Raji (cell line): Measurements from ENCODE around the gene PARP8.

ENCODE experiments used
- POLR2A ChIP-seq: IDR thresholded peaks from 2 replicates; pipeline ENCODE4 v1.6.1; 2011; ENCODE audit warnings: low read depth, low read length, control low read depth; ENCODE audit not compliant: insufficient read depth

PARP8 gene

GRCh38 chr5:50800410-50800809, 134.0 kb downstream of the PARP8 start:
- TF ChIP-seq POLR2A = no peak

DNA sequence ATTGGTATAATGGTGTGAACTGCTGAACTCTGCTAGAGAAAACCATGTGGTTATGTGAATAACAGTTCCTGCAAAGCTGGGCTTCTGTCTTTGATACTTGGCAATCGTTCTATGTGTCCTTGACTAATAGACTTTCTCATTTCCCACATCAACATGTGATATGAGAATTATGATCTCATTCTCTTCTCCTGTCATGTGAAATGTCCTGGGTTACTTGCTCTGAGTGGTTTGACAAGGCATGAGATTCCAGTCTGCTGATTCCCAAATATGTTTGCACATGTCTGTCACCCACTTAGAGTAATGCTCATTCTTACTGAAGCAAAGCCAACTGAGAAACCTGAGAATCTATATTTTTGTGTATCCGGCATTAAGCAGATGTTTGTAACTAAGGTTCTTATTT, 141.2 kb downstream of the PARP8 start:
- TF ChIP-seq POLR2A = no peak

DNA sequence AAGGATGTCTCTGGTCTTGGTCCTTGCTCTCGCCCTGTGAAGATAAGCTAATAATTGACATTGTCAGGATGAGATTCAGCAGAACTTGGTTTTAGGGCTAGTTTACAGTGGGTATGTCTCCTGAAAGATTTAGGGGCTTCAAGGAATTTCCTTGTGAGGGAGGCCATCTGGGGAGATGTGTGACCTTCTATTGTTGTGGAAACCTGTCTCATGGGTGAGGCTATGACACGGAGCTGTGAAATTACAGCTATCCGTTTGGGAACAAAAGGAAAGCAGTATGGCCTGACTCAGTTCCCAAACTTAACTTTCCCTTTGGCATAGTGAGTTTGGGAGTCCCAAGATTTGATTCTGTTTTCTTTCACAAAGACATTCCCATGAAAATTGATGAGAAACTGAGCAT, 142.0 kb downstream of the PARP8 start:
- no peak for TF ChIP-seq POLR2A

- no peak for TF ChIP-seq POLR2A
These were observed 147.3 kb downstream of the PARP8 start for GRCh38 chr5:50813691-50814090.

DNA sequence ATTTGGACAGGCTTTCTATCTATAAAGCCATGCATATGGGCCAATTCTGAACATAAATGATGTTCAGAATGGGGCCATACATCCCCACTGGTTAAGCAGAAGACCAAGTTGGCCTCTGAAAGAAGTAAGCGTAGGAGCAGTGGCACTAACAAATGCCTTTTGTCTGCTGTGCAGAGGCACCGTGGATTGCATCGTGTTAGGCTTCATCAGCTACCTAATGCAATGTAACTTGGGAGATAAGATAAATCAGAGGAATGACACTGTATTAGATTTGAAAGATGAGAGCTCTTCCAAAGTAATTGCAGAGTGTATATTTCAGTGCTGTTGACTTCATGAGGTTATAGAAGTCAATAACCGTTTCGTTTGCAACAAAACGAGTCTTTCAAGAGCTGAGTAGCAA, 148.1 kb downstream of the PARP8 start:
- TF ChIP-seq POLR2A = no peak

- no peak for TF ChIP-seq POLR2A
These were observed 155.6 kb downstream of the PARP8 start for GRCh38 chr5:50822046-50822445.

DNA sequence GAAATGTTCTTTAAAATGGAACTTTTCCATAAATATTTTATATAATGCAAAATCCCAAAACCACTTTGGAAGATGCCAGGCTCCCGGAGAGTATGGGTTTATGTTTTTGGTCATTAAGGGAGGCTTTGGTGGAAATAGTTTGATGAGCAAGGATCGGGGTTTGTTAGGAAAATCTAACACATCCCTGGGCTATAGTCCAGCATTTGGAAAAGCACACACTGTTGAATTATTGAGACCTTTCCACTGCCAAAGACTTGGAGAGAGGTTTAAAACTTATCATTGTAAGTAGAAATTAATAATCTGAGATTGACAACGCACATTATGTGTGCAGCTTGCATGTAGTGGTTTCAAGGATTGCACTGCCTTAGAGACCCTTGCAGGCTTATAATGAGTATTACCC, 156.3 kb downstream of the PARP8 start:
- TF ChIP-seq POLR2A = no peak

- TF ChIP-seq POLR2A = no peak
These were observed 157.1 kb downstream of the PARP8 start for GRCh38 chr5:50823568-50823967.

- no peak for TF ChIP-seq POLR2A
These were observed 157.7 kb downstream of the PARP8 start for GRCh38 chr5:50824109-50824508.

DNA sequence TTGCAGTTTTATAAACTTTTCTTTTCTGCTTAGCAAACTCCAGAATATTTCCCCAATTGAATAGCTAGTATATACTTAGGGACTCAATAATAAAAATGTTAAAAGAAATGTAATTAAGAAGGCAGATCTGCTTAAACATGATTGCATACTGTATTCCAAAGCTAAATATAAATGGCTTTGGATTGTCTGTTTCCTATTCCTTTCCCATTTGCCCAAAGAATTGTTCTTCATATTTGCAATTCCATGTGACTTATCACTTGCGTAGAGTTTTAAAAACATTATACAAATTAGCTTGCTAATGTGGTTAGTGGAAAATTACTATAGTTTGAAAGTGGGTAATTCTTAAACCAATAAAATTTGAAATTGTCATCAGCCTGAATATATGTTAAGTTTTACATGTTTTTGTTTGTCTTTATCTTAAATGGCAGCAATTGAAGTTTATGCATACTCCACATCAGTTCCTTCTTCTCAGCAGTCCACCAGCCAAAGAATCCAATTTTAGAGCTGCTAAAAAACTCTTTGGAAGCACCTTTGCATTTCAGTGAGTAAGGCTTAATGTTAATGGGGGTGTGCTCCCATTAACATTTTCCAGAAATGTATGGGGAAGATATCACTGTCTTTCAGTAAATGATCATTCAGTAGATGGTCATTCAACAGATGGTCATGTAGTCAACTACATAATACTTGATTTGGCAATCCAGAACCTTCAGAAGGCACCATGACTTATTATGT, 161.2 kb downstream of the PARP8 start:
- TF ChIP-seq POLR2A = no peak

- TF ChIP-seq POLR2A = no peak
These were observed 162.6 kb downstream of the PARP8 start for GRCh38 chr5:50829023-50829422.

- no peak for TF ChIP-seq POLR2A
These were observed 166.3 kb downstream of the PARP8 start for GRCh38 chr5:50832657-50833284.

GRCh38 chr5:50836356-50836755, 169.9 kb downstream of the PARP8 start:
- TF ChIP-seq POLR2A = no peak

DNA sequence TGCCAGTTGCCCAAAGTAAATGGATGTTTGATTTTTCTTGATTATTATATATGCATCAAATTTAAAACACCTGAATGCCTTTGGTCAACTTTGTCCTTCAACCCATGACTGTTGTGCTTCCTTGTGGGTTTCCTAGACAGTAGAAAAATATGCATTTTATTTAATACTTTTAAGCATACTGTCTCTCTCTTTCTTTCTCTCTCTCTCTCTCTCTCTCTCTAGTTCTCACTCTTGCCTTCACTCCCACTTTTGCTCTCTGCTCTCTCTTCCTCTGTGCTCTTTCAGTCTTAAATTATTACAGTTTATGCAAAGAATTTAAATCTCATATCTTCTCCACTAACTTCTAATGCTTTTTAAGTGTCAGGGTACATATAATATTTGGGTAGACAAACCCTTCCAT, 173.0 kb downstream of the PARP8 start:
- TF ChIP-seq POLR2A = no peak

GRCh38 chr5:50843091-50843490, 176.7 kb downstream of the PARP8 start:
- TF ChIP-seq POLR2A = no peak

DNA sequence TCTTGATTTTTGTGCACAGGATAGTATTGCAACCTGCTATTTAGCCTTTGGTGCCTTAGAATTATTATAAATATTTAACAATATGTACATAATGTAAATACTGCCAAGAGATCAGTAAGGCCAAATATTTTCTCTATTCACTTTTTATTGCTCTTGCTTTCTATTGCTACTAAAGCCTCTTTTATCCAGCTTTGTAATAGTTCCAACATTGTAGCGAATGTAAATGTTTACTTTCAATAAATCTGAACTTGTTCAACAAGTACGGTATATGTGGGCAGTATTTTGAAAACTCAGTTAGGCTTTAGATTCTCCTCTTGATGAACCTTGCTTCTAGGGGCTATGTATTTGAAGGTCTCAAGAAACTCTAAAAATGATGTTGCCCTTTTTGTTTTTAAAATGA, 179.8 kb downstream of the PARP8 start:
- TF ChIP-seq POLR2A = no peak

- TF ChIP-seq POLR2A = no peak
These were observed 183.1 kb downstream of the PARP8 start for GRCh38 chr5:50849554-50849953.
